H9 (cell line): ENCODE data around the gene AQP12A. TPM values are rescaled to one million over a fixed set of nuclear protein-coding genes. Genes with fewer than 3 reads are reported as not detected.

Source experiments
- DNase-seq: peaks from one replicate; pipeline ENCODE4 v3.0.0-alpha.2; 2017
- H2AFZ ChIP-seq: one replicate; pipeline ENCODE4 v1.6.1; 2013; ENCODE audit warnings: mild to moderate bottlenecking, low read length, control low read depth, moderate library complexity
- H2AK5ac ChIP-seq: 2 replicates; pipeline ENCODE4 v1.6.1; 2013; ENCODE audit warnings: low read length, control low read depth, mixed read lengths; ENCODE audit not compliant: insufficient read length
- H2BK120ac ChIP-seq: one replicate; pipeline ENCODE4 v1.6.1; 2013; ENCODE audit warnings: low read depth, mild to moderate bottlenecking, low read length, control low read depth, inconsistent platforms; ENCODE audit not compliant: poor library complexity, severe bottlenecking
- H2BK12ac ChIP-seq: 2 replicates; pipeline ENCODE4 v1.6.1; 2013; ENCODE audit warnings: low read length, control low read depth, mixed read lengths, low read depth; ENCODE audit not compliant: insufficient read length
- H2BK15ac ChIP-seq: 2 replicates; pipeline ENCODE4 v1.6.1; 2013; ENCODE audit warnings: low read depth, low read length, control low read depth
- H2BK20ac ChIP-seq: one replicate; pipeline ENCODE4 v1.6.1; 2013; ENCODE audit warnings: low read depth, mild to moderate bottlenecking, low read length, control low read depth, inconsistent platforms; ENCODE audit not compliant: poor library complexity, severe bottlenecking
- H2BK5ac ChIP-seq: 2 replicates; pipeline ENCODE4 v1.6.1; 2013; ENCODE audit warnings: low read length, control low read depth, mixed read lengths; ENCODE audit not compliant: insufficient read length
- H3K14ac ChIP-seq: 2 replicates; pipeline ENCODE4 v1.6.1; 2013; ENCODE audit warnings: low read length, control low read depth; ENCODE audit not compliant: insufficient read depth
- H3K18ac ChIP-seq: 2 replicates; pipeline ENCODE4 v1.6.1; 2013; ENCODE audit warnings: low read depth, mild to moderate bottlenecking, mixed read lengths, low read length, control low read depth; ENCODE audit not compliant: insufficient read length
- H3K23ac ChIP-seq: 2 replicates; pipeline ENCODE4 v1.6.1; 2013; ENCODE audit warnings: low read length, control low read depth, mixed read lengths, low read depth; ENCODE audit not compliant: insufficient read length
- H3K23me2 ChIP-seq: 2 replicates; pipeline ENCODE4 v1.6.1; 2013; ENCODE audit warnings: low read depth, mild to moderate bottlenecking, mixed read lengths, low read length, control low read depth; ENCODE audit not compliant: insufficient read length, poor library complexity, severe bottlenecking
- H3K27ac ChIP-seq: 2 replicates; pipeline ENCODE4 v1.5.1; 2013; ENCODE audit warnings: low read length, control low read depth, mixed read lengths, low read depth; ENCODE audit not compliant: insufficient read length
- H3K27me3 ChIP-seq: 2 replicates; pipeline ENCODE4 v1.6.1; 2013; ENCODE audit warnings: low read length, control low read depth, inconsistent platforms; ENCODE audit not compliant: insufficient read depth
- H3K4ac ChIP-seq: 2 replicates; pipeline ENCODE4 v1.6.1; 2013; ENCODE audit warnings: low read depth, mild to moderate bottlenecking, control low read depth, inconsistent platforms, low read length, moderate library complexity
- H3K4me1 ChIP-seq: 2 replicates; pipeline ENCODE4 v1.6.1; 2013; ENCODE audit warnings: low read length, control low read depth, inconsistent platforms; ENCODE audit not compliant: insufficient read depth
- H3K4me2 ChIP-seq: 2 replicates; pipeline ENCODE4 v1.6.1; 2013; ENCODE audit warnings: low read length, control low read depth, mixed read lengths; ENCODE audit not compliant: insufficient read length, insufficient read depth
- H3K56ac ChIP-seq: 2 replicates; pipeline ENCODE4 v1.6.1; 2013; ENCODE audit warnings: low read depth, mild to moderate bottlenecking, mixed read lengths, low read length, control low read depth; ENCODE audit not compliant: insufficient read length
- H3K79me1 ChIP-seq: 2 replicates; pipeline ENCODE4 v1.6.1; 2013; ENCODE audit warnings: low read depth, mild to moderate bottlenecking, moderate library complexity, low read length, control low read depth, inconsistent platforms; ENCODE audit not compliant: insufficient read depth, poor library complexity, severe bottlenecking
- H3K79me2 ChIP-seq: 2 replicates; pipeline ENCODE4 v1.6.1; 2013; ENCODE audit warnings: low read length, control low read depth, inconsistent platforms; ENCODE audit not compliant: insufficient read depth
- H3K9ac ChIP-seq: 2 replicates; pipeline ENCODE4 v1.6.1; 2013; ENCODE audit warnings: low read length, control low read depth, mixed read lengths; ENCODE audit not compliant: insufficient read length; ENCODE audit errors: extremely low read depth
- H3K9me3 ChIP-seq: one replicate; pipeline ENCODE4 v1.6.1; 2013; ENCODE audit warnings: low read depth, low read length, inconsistent platforms; ENCODE audit not compliant: control insufficient read depth
- H3T11ph ChIP-seq: one replicate; pipeline ENCODE4 v1.6.1; 2013; ENCODE audit warnings: mild to moderate bottlenecking, low read length, control low read depth, inconsistent platforms
- H4K20me1 ChIP-seq: one replicate; pipeline ENCODE4 v1.6.1; 2013; ENCODE audit not compliant: control insufficient read depth, insufficient read length, insufficient read depth
- H4K5ac ChIP-seq: 2 replicates; pipeline ENCODE4 v1.6.1; 2013; ENCODE audit warnings: low read depth, mild to moderate bottlenecking, mixed read lengths, low read length, control low read depth; ENCODE audit not compliant: insufficient read length
- H4K8ac ChIP-seq: replicated peaks from 2 replicates; pipeline ENCODE4 v1.6.1; 2013; ENCODE audit warnings: low read length, control low read depth, mixed read lengths, low read depth; ENCODE audit not compliant: insufficient read length
- H4K91ac ChIP-seq: 2 replicates; pipeline ENCODE4 v1.6.1; 2013; ENCODE audit warnings: low read depth, mild to moderate bottlenecking, moderate library complexity, mixed read lengths, low read length, control low read depth; ENCODE audit not compliant: insufficient read length
- H3K27ac Mint-ChIP-seq, 3 experiments: 2 replicates in 2 of 3; 3 replicates in 1 of 3; pipeline ENCODE4 v1.8.0; 2020 to 2021; ENCODE audit warnings: mixed read lengths in 3 of 3, mild to moderate bottlenecking in 1 of 3, moderate library complexity in 1 of 3
- H3K27me3 Mint-ChIP-seq: 2 replicates; pipeline ENCODE4 v1.8.0; 2021; ENCODE audit warnings: low read depth, mild to moderate bottlenecking, moderate library complexity, mixed read lengths
- H3K36me3 Mint-ChIP-seq, 3 experiments: 2 replicates in 2 of 3; 3 replicates in 1 of 3; pipeline ENCODE4 v1.8.0; 2020 to 2021; ENCODE audit warnings: low read depth in 3 of 3, mixed read lengths in 3 of 3; ENCODE audit not compliant: insufficient read depth in 1 of 3
- H3K4me1 Mint-ChIP-seq, 2 experiments: 2 replicates each; pipeline ENCODE4 v1.8.0; 2020; ENCODE audit warnings: mixed read lengths in 2 of 2
- H3K4me3 Mint-ChIP-seq, 2 experiments: 2 replicates in 1 of 2; 3 replicates in 1 of 2; pipeline ENCODE4 v1.8.0; 2020 to 2021; ENCODE audit warnings: mild to moderate bottlenecking in 2 of 2, mixed read lengths in 2 of 2, moderate library complexity in 1 of 2
- H3K9me3 Mint-ChIP-seq, 2 experiments: 2 replicates in 1 of 2; 3 replicates in 1 of 2; pipeline ENCODE4 v1.8.0; 2020; ENCODE audit warnings: mild to moderate bottlenecking in 2 of 2, mixed read lengths in 2 of 2, moderate library complexity in 1 of 2
- WGBS: extraction: QIAGEN DNeasy Blood & Tissue Kit; methylation state at CpG from one replicate; pipeline ENCODE4 v1.1.7; 2013; ENCODE audit warnings: missing lambda C conversion rate, low lambda C conversion rate, mixed read lengths; ENCODE audit not compliant: insufficient read length; ENCODE audit errors: extremely low coverage; 5-methylcytosine and 5-hydroxymethylcytosine counted together
- total RNA-seq: library from RNA; stranded (reverse); gene quantifications from 2 replicates; pipeline ENCODE4 v1.2.1, GENCODE V29; 2021
- TF ChIP-seq, protein P1 (sequence below): fragments of 200-600 bp; sonication (generic); conservative IDR thresholded peaks from 3 replicates; pipeline ENCODE4 v1.8.0; 2021; ENCODE audit warnings: antibody characterized with exemption, mild to moderate bottlenecking

The AQP12A gene
- total RNA-seq, 1 experiment from 2014 or later, result not detected

GRCh38 chr2:240718896-240719490 lies 27.3 kb downstream of the AQP12A start:
- Histone ChIP-seq H3K9me3 (no peaks in the 10 kb centered on the region), H3K18ac (no peak overlapping the region), H3K23me2 (no peaks in the 10 kb centered on the region), H4K20me1 (peaks cover 5% of the 10 kb centered on the region), H3K14ac (no peak overlapping the region), H3K27me3 (no peaks in the 10 kb centered on the region), H2BK12ac (no peak overlapping the region), H2BK120ac (no peak overlapping the region), H2BK20ac (no peak overlapping the region), H3K56ac (no peak overlapping the region), H2BK5ac (no peak overlapping the region), H2BK15ac (no peak overlapping the region), H3K27ac (no peak overlapping the region), H4K91ac (no peak overlapping the region), H3T11ph (no peak overlapping the region), H3K4ac (no peak overlapping the region), H2AFZ (no peak overlapping the region), H3K79me2 (no peaks in the 10 kb centered on the region), H3K4me2 (no peak overlapping the region), H4K5ac (no peak overlapping the region), H3K79me1 (no peaks in the 10 kb centered on the region), H3K9ac (no peak overlapping the region), H3K23ac (no peak overlapping the region), H4K8ac (no peak overlapping the region), H3K4me1 (no peaks in the 10 kb centered on the region), H2AK5ac (no peak overlapping the region)
- Mint-ChIP-seq H3K36me3 (peaks cover 22 to 50% (median 39%) of the 10 kb centered on the region in 3 experiments), H3K27me3 (peaks cover 2% of the 10 kb centered on the region; the same call in 1 of the 2 replicates), H3K9me3 (no peaks in the 10 kb centered on the region), H3K27ac (0 out of 7 replicates have a peak overlapping the region, but pooled peaks of 1 of the 3 experiments have one; percentile 44), H3K4me1 (no peaks in the 10 kb centered on the region; a peak in 1 of 4 replicates), H3K4me3 (no peak overlapping the region)
- TF ChIP-seq, protein P1, sequence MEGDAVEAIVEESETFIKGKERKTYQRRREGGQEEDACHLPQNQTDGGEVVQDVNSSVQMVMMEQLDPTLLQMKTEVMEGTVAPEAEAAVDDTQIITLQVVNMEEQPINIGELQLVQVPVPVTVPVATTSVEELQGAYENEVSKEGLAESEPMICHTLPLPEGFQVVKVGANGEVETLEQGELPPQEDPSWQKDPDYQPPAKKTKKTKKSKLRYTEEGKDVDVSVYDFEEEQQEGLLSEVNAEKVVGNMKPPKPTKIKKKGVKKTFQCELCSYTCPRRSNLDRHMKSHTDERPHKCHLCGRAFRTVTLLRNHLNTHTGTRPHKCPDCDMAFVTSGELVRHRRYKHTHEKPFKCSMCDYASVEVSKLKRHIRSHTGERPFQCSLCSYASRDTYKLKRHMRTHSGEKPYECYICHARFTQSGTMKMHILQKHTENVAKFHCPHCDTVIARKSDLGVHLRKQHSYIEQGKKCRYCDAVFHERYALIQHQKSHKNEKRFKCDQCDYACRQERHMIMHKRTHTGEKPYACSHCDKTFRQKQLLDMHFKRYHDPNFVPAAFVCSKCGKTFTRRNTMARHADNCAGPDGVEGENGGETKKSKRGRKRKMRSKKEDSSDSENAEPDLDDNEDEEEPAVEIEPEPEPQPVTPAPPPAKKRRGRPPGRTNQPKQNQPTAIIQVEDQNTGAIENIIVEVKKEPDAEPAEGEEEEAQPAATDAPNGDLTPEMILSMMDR, result no peak
- no CpG with 5 or more reads among the region's 25 CpGs for WGBS
- DNase-seq, result no peak
